Neural progenitor cell (in vitro differentiated cells): Measurements from ENCODE around the gene PPP1R2. TPM values are rescaled to one million over a fixed set of nuclear protein-coding genes. Genes with fewer than 3 reads are reported as not detected.

Experiments
- DNase-seq: peaks from one replicate; pipeline ENCODE4 v3.0.0-alpha.2; 2016; ENCODE audit warnings: low spot score
- H2AFZ ChIP-seq: fragments of 200-600 bp; sonication (generic); replicated peaks from 2 replicates; pipeline ENCODE4 v1.6.1; 2016; ENCODE audit warnings: antibody characterized with exemption
- H3F3A ChIP-seq: fragments of 200-600 bp; sonication (generic); 2 replicates; pipeline ENCODE4 v1.6.1; 2016; ENCODE audit warnings: antibody characterized with exemption, low read depth
- H3K27ac ChIP-seq: fragments of 200-600 bp; sonication (generic); 2 replicates; pipeline ENCODE4 v1.5.1; 2016; ENCODE audit warnings: mild to moderate bottlenecking
- H3K27me3 ChIP-seq: fragments of 200-600 bp; sonication (generic); 2 replicates; pipeline ENCODE4 v1.6.1; 2016; ENCODE audit warnings: mild to moderate bottlenecking, moderate library complexity
- H3K36me3 ChIP-seq: fragments of 200-600 bp; sonication (generic); 2 replicates; pipeline ENCODE4 v1.5.1; 2016
- H3K4me1 ChIP-seq: fragments of 200-600 bp; sonication (generic); 2 replicates; pipeline ENCODE4 v1.6.1; 2016; ENCODE audit warnings: mixed run types
- H3K4me2 ChIP-seq: fragments of 200-600 bp; sonication (generic); 2 replicates; pipeline ENCODE4 v1.6.1; 2016
- H3K4me3 ChIP-seq: fragments of 200-600 bp; sonication (generic); 2 replicates; pipeline ENCODE4 v1.5.1; 2016
- H3K79me2 ChIP-seq: fragments of 200-600 bp; sonication (generic); 2 replicates; pipeline ENCODE4 v1.6.1; 2016; ENCODE audit warnings: low read depth
- H3K9ac ChIP-seq: fragments of 200-600 bp; sonication (generic); 2 replicates; pipeline ENCODE4 v1.6.1; 2016
- H3K9me3 ChIP-seq: fragments of 200-600 bp; sonication (generic); 2 replicates; pipeline ENCODE4 v1.5.1; 2016; ENCODE audit warnings: low read depth
- H4K20me1 ChIP-seq: fragments of 200-600 bp; sonication (generic); 2 replicates; pipeline ENCODE4 v1.6.1; 2016; ENCODE audit warnings: low read depth
- H3K27ac Mint-ChIP-seq: 3 replicates; pipeline ENCODE4 v1.8.0; 2021; ENCODE audit warnings: mixed read lengths
- H3K27me3 Mint-ChIP-seq: 2 replicates; pipeline ENCODE4 v1.8.0; 2022; ENCODE audit warnings: low read depth, mild to moderate bottlenecking, inconsistent platforms, moderate library complexity, mixed read lengths; ENCODE audit not compliant: insufficient read depth
- H3K36me3 Mint-ChIP-seq: 3 replicates; pipeline ENCODE4 v1.8.0; 2021; ENCODE audit warnings: mixed read lengths
- H3K4me1 Mint-ChIP-seq: 3 replicates; pipeline ENCODE4 v1.8.0; 2021; ENCODE audit warnings: mixed read lengths
- H3K4me3 Mint-ChIP-seq: 3 replicates; pipeline ENCODE4 v1.8.0; 2021; ENCODE audit warnings: mild to moderate bottlenecking, moderate library complexity, mixed read lengths
- H3K9me3 Mint-ChIP-seq: 3 replicates; pipeline ENCODE4 v1.8.0; 2020; ENCODE audit warnings: mixed read lengths
- EZH2 ChIP-seq: fragments of 200-600 bp; sonication (generic); IDR thresholded peaks from 2 replicates; pipeline ENCODE4 v1.6.1; 2017; ENCODE audit warnings: antibody characterized with exemption, mild to moderate bottlenecking, moderate library complexity
- EZH2phosphoT487 ChIP-seq: fragments of 200-600 bp; sonication (generic); IDR thresholded peaks from 2 replicates; pipeline ENCODE4 v1.6.1; 2017; ENCODE audit warnings: antibody characterized with exemption
- total RNA-seq: library from RNA; depleted of rRNA; stranded (reverse); fragments of >200 nt; gene quantifications from 2 replicates; pipeline ENCODE4 v1.2.3, GENCODE V29; 2015; ENCODE audit warnings: low replicate concordance
- TF ChIP-seq, protein P1 (sequence below): fragments of 200-600 bp; sonication (generic); IDR thresholded peaks from 2 replicates; pipeline ENCODE4 v1.5.1; 2017; ENCODE audit warnings: antibody characterized with exemption, mild to moderate bottlenecking

PPP1R2 gene
- total RNA-seq, 1 donor from 2014 or later, result 59.2 TPM

DNA sequence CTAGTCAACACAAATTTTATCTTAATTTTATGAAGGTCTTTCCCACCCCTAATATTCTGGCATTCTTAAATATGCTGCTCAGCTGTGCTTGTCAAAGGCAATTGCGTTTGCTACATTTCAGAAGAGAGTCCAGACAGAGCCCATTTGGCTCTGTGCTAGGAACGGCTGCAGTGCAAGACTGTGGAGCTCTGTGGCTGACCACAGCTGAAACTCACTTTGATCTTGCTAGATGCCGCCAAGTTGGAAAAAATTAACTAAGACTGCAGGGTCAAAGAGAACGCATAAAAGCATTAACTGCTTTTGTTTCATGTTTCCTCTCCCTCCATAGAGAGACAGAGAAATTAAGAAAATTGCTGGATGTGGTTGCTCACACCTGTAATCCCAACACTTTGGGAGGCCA lies 7.6 kb upstream of the PPP1R2 start:
- Histone ChIP-seq H3K36me3 (no peaks in the 10 kb centered on the region), H3K4me2 (no peak overlapping the region), H3K27me3 (peaks cover 4% of the 10 kb centered on the region), H2AFZ (no peak overlapping the region), H3K9ac (no peak overlapping the region), H3K4me3 (no peak overlapping the region), H3K4me1 (no peaks in the 10 kb centered on the region), H3K27ac (no peak overlapping the region), H4K20me1 (no peaks in the 10 kb centered on the region), H3K9me3 (no peaks in the 10 kb centered on the region), H3K79me2 (no peaks in the 10 kb centered on the region), H3F3A (no peaks in the 10 kb centered on the region)
- H3K4me3 Mint-ChIP-seq, result no peak overlapping the region
- no peak for DNase-seq
- peaks cover 8% of the 10 kb centered on the region for H3K27me3 Mint-ChIP-seq
- H3K36me3 Mint-ChIP-seq, result no peaks in the 10 kb centered on the region
- TF ChIP-seq EZH2phosphoT487, result no peak
- no peak for TF ChIP-seq EZH2
- TF ChIP-seq, protein P1, sequence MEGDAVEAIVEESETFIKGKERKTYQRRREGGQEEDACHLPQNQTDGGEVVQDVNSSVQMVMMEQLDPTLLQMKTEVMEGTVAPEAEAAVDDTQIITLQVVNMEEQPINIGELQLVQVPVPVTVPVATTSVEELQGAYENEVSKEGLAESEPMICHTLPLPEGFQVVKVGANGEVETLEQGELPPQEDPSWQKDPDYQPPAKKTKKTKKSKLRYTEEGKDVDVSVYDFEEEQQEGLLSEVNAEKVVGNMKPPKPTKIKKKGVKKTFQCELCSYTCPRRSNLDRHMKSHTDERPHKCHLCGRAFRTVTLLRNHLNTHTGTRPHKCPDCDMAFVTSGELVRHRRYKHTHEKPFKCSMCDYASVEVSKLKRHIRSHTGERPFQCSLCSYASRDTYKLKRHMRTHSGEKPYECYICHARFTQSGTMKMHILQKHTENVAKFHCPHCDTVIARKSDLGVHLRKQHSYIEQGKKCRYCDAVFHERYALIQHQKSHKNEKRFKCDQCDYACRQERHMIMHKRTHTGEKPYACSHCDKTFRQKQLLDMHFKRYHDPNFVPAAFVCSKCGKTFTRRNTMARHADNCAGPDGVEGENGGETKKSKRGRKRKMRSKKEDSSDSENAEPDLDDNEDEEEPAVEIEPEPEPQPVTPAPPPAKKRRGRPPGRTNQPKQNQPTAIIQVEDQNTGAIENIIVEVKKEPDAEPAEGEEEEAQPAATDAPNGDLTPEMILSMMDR, result no peak
- H3K9me3 Mint-ChIP-seq, result peaks cover 3% of the 10 kb centered on the region
- H3K27ac Mint-ChIP-seq, result no peak overlapping the region
- H3K4me1 Mint-ChIP-seq, result peaks cover 11% of the 10 kb centered on the region

DNA sequence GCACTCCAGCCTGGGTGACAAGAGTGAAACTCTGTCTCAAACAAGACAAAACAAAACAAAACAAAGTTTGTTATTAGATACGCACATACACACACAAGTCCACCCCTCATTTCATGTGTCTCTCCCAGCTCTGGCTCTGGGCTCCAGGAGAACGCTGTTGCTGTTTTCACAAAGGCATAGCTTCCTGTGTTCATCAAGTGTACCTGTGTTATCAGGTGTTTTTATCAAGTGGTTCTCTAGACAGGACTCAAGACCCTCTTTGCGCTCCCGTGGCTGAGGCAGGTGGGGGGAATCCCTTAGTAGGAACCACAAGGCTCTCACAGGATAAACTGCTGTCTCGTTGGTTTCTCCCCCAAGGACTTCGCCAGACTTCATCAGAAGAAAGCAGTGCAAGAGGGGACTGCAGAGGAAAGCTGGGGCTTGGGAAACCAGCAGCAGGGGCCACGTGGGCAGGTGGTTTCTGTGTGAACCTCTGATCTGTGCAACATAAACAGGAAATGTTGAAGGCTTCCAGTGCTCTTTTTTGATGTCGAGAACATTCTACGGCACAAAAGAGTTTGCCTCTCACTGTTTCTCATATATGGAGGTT lies 6.9 kb upstream of the PPP1R2 start:
- DNase-seq, result no peak
- H3K9ac ChIP-seq, result no peak overlapping the region
- H3K27me3 ChIP-seq, result peaks cover 7% of the 10 kb centered on the region
- Mint-ChIP-seq H3K4me3 (no peak overlapping the region), H3K27ac (peak overlapping the region; percentile 66), H3K4me1 (peaks cover 11% of the 10 kb centered on the region), H3K27me3 (peaks cover 9% of the 10 kb centered on the region), H3K9me3 (peaks cover 3% of the 10 kb centered on the region), H3K36me3 (no peaks in the 10 kb centered on the region)
- H3K9me3 ChIP-seq, result no peaks in the 10 kb centered on the region
- H2AFZ ChIP-seq, result no peak overlapping the region
- H3K4me2 ChIP-seq, result no peak overlapping the region
- TF ChIP-seq, protein P1, result no peak
- TF ChIP-seq EZH2phosphoT487, result no peak
- no peak for TF ChIP-seq EZH2
- H3K4me1 ChIP-seq, result no peaks in the 10 kb centered on the region
- no peak overlapping the region for H3K27ac ChIP-seq
- H3K36me3 ChIP-seq, result no peaks in the 10 kb centered on the region
- H4K20me1 ChIP-seq, result no peaks in the 10 kb centered on the region
- H3F3A ChIP-seq, result no peaks in the 10 kb centered on the region
- H3K79me2 ChIP-seq, result no peaks in the 10 kb centered on the region
- H3K4me3 ChIP-seq, result no peak overlapping the region

DNA sequence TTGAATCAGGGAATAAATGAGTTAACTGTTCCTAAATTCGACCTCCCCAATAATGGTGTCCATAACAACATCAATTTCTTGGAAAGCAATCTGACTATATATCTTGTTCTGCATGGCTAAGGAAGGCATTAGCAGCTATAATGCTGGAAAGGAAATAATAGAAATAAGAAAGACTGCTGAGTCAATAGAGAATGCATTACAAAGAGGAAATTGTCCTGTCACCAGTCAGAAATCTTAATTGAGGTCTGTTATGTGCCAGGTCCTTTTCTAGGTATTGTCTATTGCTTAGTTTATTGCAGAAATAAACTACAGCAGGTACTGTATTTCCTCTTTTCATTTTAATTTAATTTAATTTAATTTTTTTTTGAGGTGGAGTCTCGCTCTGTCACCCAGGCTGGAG lies 5.9 kb upstream of the PPP1R2 start:
- H3K4me2 ChIP-seq, result no peak overlapping the region
- no peak overlapping the region for H3K27ac Mint-ChIP-seq

More for the DNA sequence above, 5.9 kb upstream of the PPP1R2 start:
- Histone ChIP-seq H3K9ac (no peak overlapping the region), H3K79me2 (no peaks in the 10 kb centered on the region), H4K20me1 (no peaks in the 10 kb centered on the region), H3K27ac (no peak overlapping the region), H2AFZ (no peak overlapping the region), H3K36me3 (no peaks in the 10 kb centered on the region), H3K4me3 (no peak overlapping the region), H3F3A (no peaks in the 10 kb centered on the region), H3K4me1 (no peaks in the 10 kb centered on the region), H3K9me3 (no peaks in the 10 kb centered on the region), H3K27me3 (peaks cover 17% of the 10 kb centered on the region)
- H3K4me1 Mint-ChIP-seq, result peaks cover 16% of the 10 kb centered on the region
- peaks cover 11% of the 10 kb centered on the region for H3K27me3 Mint-ChIP-seq
- TF ChIP-seq EZH2 (no peak), EZH2phosphoT487 (no peak)
- TF ChIP-seq, protein P1, result no peak
- no peaks in the 10 kb centered on the region for H3K36me3 Mint-ChIP-seq
- no peak for DNase-seq
- H3K9me3 Mint-ChIP-seq, result no peaks in the 10 kb centered on the region
- H3K4me3 Mint-ChIP-seq, result no peak overlapping the region
